Activated T-cell treated with anti-CD3 and anti-CD28 coated beads for 4 hours (primary cell): ENCODE results near the gene ANKHD1.
A peak's percentile ranks its signal among the peaks of the same experiment; 100 is the strongest.
"Not testable (repeated sequence)": the region's sequence is repeated elsewhere in the genome, so short reads cannot be mapped to it uniquely, and the experiment has no call there.

Source experiments
- DNase-seq: peaks from one replicate; pipeline ENCODE4 v3.0.0-alpha.2; 2020

Gene ANKHD1

GRCh38 chr5:140371356-140372151 lies 30.1 kb upstream of the ANKHD1 start:
- DNase-seq, result no peak

DNA sequence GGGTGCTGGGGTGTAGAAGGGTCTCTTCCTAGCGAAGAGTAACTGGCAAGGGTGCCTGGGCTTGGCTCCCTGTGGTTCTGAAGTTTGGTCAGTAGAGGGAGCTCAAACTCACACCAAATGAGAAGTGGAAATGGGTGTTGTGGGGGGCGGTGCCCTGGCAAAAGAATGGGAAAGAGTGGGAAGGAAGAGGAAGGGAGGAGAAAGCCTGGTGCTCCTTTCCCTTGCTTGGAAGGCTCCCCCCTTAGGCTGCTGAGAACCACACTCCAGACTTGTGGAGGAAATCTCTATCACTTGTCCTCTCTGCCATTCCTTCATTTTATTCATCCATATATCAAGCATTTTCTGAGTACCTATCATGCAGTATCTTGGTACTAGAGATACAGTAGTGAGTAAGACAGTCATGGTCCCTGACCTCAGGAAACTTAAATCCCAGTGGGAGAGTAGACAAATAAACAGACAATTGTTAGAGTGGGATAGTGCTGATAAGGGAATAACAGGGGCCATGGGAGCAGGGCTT lies 28.6 kb upstream of the ANKHD1 start:
- peak; percentile 26 for DNase-seq

- DNase-seq, result no peak
Measured at GRCh38 chr5:140381351-140381750, 20.3 kb upstream of the ANKHD1 start.

- DNase-seq, result no peak
Measured at GRCh38 chr5:140381972-140382371, 19.7 kb upstream of the ANKHD1 start.

- DNase-seq, result no peak
Measured at GRCh38 chr5:140382866-140383265, 18.8 kb upstream of the ANKHD1 start.

DNA sequence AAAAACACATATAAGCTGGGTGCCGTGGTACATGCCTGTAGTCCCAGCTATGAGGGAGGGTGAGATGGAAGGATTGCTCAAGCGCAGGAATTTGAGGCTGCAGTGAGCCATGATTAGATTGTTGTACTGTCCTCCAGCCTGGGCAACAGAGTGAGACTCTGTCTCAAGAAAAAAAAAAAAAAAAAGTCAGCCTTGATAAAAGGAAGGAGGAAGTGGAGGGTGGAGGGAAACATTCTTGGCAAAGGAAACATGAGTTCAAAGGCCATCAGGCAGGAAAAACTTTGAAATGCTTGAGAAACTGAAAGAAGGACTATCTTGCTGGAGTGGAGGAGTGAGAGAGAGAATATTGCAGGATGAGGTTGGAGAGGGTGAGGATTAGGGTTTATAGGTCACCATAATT lies 18.3 kb upstream of the ANKHD1 start:
- no peak for DNase-seq

GRCh38 chr5:140388052-140388451 lies 13.6 kb upstream of the ANKHD1 start:
- DNase-seq, result no peak

- no peak for DNase-seq
Measured at GRCh38 chr5:140391312-140391711, 10.3 kb upstream of the ANKHD1 start.

DNA sequence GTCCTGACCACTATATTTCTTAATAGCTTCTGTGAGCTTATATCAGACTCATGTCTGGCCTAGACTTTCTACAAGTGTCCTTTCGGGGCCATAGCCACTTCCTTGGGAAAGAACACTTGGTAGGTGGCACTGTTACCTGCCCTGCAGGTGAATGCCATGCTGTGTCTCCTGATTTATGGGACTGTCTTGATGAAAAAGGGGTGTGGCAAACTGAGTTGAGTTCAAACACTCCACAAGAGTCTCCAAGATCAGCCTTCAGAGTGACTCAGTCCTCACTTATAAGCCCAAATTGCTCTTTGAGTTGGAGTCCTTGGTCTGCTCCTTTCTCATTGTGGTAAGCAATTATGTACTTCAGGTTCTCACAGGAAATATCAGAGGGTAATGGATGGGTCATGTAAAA lies 9.9 kb upstream of the ANKHD1 start:
- no peak for DNase-seq

DNA sequence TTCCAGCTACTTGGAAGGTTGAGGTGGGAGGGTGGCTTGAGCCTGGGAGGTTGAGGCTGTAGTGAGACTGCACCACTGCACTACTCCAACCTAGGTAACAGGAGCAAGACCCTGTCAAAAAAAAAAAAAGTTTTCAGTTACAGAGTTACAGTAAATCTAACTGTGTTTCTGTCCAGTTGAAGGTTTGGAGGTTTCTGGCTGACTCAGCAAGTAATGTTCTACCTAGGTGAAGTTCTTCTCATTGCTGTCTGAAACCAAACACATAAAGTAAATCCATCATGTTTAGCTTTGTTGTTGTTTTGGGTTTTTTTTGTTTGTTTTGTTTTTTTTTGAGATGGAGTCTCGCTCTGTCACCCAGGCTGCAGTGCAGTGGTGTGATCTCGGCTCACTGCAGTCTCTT lies 7.9 kb upstream of the ANKHD1 start:
- DNase-seq, result no peak

GRCh38 chr5:140398379-140398811 lies 3.2 kb upstream of the ANKHD1 start:
- no peak for DNase-seq

DNA sequence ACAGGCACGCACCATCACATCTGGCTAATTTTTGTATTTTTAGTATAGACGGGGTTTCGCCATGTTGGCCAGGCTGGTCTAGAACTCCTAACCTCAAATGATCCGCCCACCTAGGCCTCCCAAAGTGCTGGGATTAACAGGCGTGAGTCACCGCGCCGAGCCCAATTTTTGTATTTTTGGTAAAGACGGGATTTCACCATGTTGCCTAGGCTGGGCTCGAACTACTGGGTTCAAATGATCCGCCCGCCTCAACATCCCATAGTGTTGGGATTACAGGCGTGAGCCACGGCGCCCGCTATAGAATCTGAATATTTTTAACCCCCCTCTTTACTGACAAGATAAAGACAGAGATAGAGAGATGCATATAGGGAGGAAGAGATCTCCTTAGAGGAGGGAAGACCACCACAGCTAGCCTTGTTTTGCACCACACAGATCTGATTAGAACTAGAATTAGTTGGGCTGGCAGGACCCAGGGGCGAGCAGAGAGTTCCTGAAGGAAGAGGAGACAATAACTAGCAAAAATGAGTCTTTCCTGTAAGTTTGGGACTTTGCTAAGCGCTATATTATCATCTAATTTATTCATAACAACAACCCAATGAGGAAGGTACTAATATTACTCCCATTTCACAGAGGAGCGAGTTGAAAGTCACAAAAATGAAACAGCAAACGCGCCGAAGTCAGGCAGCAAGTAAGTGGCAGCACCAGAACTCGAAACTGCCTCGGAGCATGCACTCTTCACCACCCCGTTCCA lies 1.5 kb upstream of the ANKHD1 start:
- no peak for DNase-seq

DNA sequence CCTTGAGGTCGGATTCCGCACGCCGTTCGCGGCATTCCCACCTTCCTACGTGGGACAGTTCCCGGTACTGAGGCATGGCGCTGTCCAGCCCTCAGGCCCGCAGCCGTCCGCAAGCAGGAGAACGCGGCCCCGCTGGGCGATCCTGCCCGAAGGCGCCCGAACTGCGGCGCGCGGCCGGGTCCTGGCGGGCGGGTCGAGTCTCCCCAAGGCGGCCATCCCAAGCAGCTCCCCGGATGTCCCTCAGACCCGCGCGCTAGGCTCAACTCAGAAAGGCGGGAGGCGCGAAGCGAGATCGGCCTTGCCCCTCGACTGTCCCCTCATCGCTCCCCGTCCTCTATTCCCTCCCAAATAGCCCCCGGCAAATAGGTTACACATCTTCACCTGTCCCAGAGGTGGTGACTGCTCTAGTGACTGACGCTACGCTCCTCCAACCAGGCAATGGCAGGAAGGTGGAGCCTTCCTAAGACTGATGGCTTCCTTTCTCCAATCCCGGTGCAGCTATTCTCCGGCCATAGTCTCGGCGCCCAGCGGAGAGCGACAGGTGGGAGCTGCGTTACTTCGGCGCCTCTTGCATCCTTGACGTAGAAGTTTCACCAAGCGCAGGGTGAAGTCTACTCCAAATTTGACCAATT lies 787 bp upstream of the ANKHD1 start:
- DNase-seq, result peak; percentile 71

DNA sequence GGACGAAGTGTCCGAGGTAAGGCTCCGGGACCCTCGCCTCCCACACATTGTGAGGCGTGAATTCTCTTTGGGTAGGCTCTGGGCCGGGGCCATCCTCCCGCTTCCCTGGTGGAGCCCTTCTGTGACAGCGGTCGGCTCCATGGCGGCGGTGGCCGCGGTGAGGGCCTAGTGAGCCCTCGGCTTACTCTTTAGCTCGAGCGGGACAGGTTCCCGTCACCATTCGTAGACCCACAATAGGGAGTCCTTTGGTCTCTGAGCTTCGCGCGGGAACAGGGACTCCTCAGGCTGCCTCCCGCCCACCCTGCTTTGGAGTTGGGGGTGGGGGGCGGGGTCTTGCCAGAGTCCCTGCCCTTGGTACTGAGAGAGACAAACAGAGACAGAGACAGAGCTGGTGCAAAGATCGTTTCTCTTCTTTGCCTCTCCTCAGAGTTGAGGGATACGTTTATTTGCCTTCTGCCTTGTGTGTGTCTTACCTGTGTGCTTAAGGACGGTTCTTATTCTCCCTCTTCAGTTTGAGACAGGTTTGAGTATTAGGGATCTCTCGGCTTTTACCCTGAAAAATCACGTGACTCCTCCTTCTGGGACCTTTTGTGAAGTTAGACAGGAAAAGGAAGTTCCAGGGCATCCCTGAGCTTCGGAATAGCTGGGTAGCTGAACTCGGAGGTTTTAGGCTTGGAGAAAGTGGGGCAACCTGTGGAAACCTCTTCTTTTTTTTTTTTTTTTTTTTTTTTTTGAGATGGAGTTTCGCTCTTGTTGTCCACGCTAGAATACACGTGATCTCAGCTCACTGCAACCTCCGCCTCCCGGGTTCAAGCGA lies 833 bp downstream of the ANKHD1 start:
- DNase-seq, result peak; percentile 50

DNA sequence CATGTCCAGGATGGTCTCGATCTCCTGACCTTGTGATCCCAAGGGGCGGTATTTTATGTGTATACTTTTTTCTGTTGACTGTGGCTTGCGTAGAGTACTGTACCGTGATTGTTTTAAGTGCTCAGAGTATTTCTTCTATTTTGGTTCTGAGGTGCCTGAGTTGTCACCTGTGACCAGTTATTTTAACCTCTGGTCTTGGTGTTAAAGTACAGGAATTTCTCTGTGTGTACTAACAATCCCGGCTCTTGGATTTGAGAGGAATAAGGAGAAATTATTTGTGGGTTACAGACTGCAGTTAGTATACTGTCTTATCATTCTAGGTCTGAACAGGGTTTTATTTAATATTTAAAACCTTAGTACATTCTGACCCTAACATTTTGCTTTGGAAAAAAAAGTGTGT lies 2.0 kb downstream of the ANKHD1 start:
- no peak for DNase-seq

GRCh38 chr5:140408750-140409241 lies 7.2 kb downstream of the ANKHD1 start:
- no peak for DNase-seq

DNA sequence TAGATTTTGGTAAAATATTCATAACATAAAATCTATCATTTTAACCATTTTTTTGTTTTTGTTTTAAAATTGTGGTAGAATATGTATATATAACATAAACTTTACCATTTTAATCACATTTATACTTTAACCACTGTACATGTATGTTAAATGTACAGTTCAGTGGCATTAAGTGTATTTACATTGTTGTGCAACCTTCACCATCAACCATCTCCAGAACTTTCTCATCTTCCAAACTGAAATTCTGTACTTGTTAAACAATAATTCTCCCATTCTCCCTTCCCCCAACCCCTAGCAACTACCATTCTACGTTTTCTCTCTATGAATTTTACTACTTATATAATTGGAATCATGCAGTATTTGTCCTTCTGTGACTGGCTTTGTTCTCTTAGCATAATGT lies 11.6 kb downstream of the ANKHD1 start:
- DNase-seq, result no peak

DNA sequence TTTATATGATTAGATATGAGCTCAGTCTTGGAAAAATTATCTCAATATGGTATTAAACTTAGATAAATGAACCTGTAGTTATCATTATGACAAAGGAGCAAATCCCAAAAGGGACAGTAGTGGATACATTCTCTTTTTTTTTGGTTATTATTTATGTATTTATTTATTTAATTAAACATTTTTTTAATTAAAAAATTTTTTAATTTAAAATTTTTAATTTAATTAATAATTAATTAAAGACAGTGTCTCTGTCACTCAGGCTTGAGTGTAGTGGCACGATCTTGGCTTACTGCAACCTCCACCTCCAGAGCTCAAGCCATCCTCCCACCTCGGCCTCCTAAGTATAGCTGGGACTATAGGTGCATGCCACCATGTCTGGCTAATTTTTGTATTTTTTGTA lies 15.6 kb downstream of the ANKHD1 start:
- DNase-seq, result no peak

DNA sequence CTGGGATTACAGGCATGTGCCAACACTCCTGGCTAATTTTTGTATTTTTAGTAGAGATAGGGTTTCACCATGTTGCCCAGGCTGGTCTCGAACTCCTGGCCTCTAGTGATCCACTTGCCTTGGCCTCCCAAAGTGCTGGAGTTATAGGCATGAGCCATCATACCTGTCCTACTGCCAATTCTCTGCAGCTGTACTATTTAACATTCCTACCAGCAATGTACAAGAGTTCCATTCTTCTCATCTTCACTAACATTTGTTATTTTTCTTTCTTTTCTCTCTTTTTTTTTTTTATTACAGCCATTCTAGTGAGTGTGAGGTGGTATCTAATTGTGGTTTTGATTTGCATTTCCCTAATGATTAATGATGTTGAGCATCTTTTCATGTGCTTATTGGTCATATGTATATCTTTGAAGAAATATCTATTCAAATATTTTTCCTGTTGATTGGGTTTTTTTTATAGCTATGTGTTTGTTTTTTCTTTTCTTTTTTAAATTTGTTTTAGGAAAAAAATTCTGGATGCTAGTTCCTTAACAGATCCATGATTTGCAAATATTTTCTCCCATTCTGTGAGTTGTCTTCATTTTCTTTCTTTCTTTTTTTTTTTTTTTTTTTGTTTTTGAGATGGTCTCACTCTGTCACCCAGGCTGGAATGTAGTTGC lies 17.4 kb downstream of the ANKHD1 start:
- no peak for DNase-seq

GRCh38 chr5:140420226-140420570 lies 18.6 kb downstream of the ANKHD1 start:
- DNase-seq, result no peak

DNA sequence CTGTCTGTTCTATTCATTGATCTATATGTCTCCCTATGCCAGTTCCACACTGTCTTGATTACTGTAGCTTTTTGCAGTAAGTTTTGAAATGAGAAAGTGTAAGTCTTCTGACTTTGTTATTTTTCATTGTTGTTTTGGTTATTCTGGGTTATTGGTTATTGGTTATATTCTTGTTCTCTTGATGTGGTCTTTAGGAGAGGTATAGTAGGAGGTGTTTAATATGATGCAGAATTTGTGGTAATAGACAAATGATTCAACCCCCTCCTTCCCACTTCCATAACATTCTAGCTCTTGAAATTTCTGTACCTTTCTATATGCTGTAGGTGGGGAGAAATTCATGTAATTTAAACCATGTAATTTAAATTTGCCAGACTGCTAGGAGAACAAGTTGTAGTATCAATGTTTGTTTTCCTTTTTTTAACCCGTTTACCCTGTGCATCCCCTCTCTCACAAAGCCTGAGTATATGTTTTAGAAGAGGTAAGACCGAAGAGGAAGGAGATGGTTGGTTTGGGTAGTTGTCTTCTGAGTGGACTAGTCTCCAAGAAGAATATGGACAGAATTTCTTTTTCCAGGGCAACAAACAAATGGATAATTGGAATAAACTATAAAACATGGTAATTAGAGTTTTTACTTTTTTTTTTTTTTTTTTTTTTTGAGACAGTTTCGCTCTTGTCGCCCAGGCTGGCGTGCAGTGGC lies 19.2 kb downstream of the ANKHD1 start:
- no peak for DNase-seq

GRCh38 chr5:140421375-140421774 lies 19.7 kb downstream of the ANKHD1 start:
- not testable (repeated sequence) for DNase-seq
